Karpas-422 (cell line): ENCODE results near the gene PSMD3. TPM values are rescaled to one million over a fixed set of nuclear protein-coding genes. Genes with fewer than 3 reads are reported as not detected.

Source experiments
- DNase-seq: peaks from one replicate; pipeline ENCODE4 v3.0.0-alpha.2; 2015
- H2AFZ ChIP-seq: fragments of 200-600 bp; sonication (generic); 2 replicates; pipeline ENCODE4 v1.6.1; 2014; ENCODE audit warnings: antibody characterized with exemption, low read length, mixed read lengths
- H3K27ac ChIP-seq: fragments of 200-600 bp; sonication (generic); 2 replicates; pipeline ENCODE4 v1.5.1; 2014; ENCODE audit warnings: mild to moderate bottlenecking, low read length, moderate library complexity
- H3K27me3 ChIP-seq: fragments of 200-600 bp; sonication (generic); 2 replicates; pipeline ENCODE4 v1.6.1; 2014; ENCODE audit warnings: low read length, mixed read lengths
- H3K36me3 ChIP-seq: fragments of 200-600 bp; sonication (generic); 2 replicates; pipeline ENCODE4 v1.6.1; 2014; ENCODE audit warnings: low read length, mixed read lengths; ENCODE audit not compliant: insufficient read depth
- H3K4me1 ChIP-seq: fragments of 200-600 bp; sonication (generic); 2 replicates; pipeline ENCODE4 v1.6.1; 2014; ENCODE audit warnings: mild to moderate bottlenecking, low read length, mixed read lengths
- H3K4me2 ChIP-seq: fragments of 200-600 bp; sonication (generic); 2 replicates; pipeline ENCODE4 v1.6.1; 2014; ENCODE audit warnings: low read length, low read depth, mild to moderate bottlenecking; ENCODE audit not compliant: poor library complexity, severe bottlenecking
- H3K4me3 ChIP-seq: fragments of 200-600 bp; sonication (generic); 2 replicates; pipeline ENCODE4 v1.5.1; 2014; ENCODE audit warnings: mild to moderate bottlenecking, antibody characterized with exemption, low read length, mixed read lengths
- H3K79me2 ChIP-seq: fragments of 200-600 bp; sonication (generic); 2 replicates; pipeline ENCODE4 v1.6.1; 2014; ENCODE audit warnings: mild to moderate bottlenecking, low read length, mixed read lengths
- H3K9ac ChIP-seq: fragments of 200-600 bp; sonication (generic); 2 replicates; pipeline ENCODE4 v1.6.0; 2014; ENCODE audit warnings: low read length
- H3K9me2 ChIP-seq: fragments of 200-600 bp; sonication (generic), shearing (Covaris generic); replicated peaks from 2 replicates; pipeline ENCODE4 v1.6.0; 2014; ENCODE audit warnings: mild to moderate bottlenecking, low read length, moderate library complexity; ENCODE audit not compliant: insufficient read depth
- H3K9me3 ChIP-seq: fragments of 300-700, 200-600 bp; sonication (generic); 2 replicates; pipeline ENCODE4 v1.6.1; 2014; ENCODE audit warnings: low read length, mixed read lengths
- H4K20me1 ChIP-seq: fragments of 200-600 bp; sonication (generic); 2 replicates; pipeline ENCODE4 v1.6.1; 2014; ENCODE audit warnings: mild to moderate bottlenecking, antibody characterized with exemption, low read length, low read depth; ENCODE audit not compliant: insufficient read depth
- total RNA-seq: library from RNA; depleted of rRNA; stranded (reverse); fragments of >200 nt; shearing (Covaris generic); gene quantifications from 2 replicates; pipeline ENCODE4 v1.2.3, GENCODE V29; 2014; ENCODE audit warnings: low replicate concordance

The PSMD3 gene
- total RNA-seq, 1 experiment from 2014 or later, result 87.1 TPM

DNA sequence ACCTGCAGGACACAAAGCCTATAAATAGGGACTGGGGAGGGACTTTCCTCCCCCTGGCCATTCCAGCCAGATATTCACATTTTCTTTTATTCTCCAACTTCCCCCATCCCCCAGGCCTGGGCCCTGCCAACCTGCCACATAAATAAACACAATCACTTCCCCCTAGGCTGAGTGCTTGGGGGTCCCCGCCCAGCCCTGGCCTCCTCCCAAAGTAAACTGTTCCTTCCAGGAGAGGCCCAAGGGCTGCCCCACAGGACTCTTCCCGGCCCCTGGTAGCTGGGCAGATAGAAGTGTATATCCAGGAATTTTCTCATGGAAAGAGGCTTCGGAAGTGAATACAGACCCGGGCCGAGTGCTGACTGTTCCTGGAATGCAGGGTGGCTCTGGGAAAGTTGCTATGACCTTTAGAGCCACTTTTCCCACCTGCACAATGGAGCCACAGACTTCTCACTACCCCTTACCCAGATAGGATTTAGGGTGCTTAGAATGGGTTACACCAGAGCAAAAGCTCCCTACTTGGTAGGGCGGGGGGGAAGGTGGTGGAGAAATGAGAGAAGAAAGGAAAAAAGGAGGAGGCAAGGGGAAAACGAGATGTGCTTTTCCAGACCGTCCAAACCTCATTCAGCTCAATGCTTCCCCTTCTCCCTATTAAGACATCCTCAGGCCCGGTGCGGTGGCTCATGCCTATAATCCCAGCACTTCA is 43.1 kb downstream of the PSMD3 start:
- no peak for DNase-seq
- Histone ChIP-seq H3K9ac (no peak overlapping the region), H3K9me3 (no peaks in the 10 kb centered on the region), H3K4me2 (no peak overlapping the region), H3K79me2 (no peaks in the 10 kb centered on the region), H2AFZ (no peak overlapping the region), H3K4me1 (no peaks in the 10 kb centered on the region), H3K4me3 (no peak overlapping the region), H3K36me3 (peaks cover 8% of the 10 kb centered on the region), H3K27me3 (no peaks in the 10 kb centered on the region), H3K9me2 (no peaks in the 10 kb centered on the region), H4K20me1 (no peaks in the 10 kb centered on the region), H3K27ac (no peak overlapping the region)

DNA sequence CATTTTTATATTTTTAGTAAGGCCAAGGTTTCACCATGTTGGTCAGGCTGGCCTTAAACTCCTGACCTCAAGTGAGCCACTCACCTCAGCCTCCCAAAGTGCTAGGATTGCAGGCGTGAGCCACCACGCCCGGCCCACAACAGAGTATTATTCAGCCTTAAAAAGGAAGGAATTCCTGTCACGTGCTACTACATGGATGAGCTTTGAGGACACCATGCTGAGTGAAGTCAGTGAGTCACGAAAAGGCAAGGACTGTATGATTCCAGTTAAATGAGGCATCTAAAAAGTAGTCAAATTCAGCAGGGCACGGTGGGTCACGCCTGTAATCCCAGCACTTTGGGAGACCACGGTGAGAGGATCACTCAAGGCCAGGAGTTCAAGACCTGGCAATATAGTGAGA is 44.3 kb downstream of the PSMD3 start:
- Histone ChIP-seq H3K9me2 (no peaks in the 10 kb centered on the region), H3K4me2 (no peak overlapping the region), H3K9ac (no peak overlapping the region), H4K20me1 (no peaks in the 10 kb centered on the region), H2AFZ (no peak overlapping the region), H3K36me3 (peaks cover 11% of the 10 kb centered on the region), H3K4me1 (no peaks in the 10 kb centered on the region), H3K27ac (no peak overlapping the region), H3K9me3 (no peaks in the 10 kb centered on the region), H3K79me2 (no peaks in the 10 kb centered on the region), H3K4me3 (no peak overlapping the region), H3K27me3 (no peaks in the 10 kb centered on the region)
- no peak for DNase-seq

- Histone ChIP-seq H3K4me2 (no peak overlapping the region), H3K4me1 (no peaks in the 10 kb centered on the region), H2AFZ (no peak overlapping the region), H3K9me2 (no peaks in the 10 kb centered on the region), H3K9ac (no peak overlapping the region), H3K4me3 (no peak overlapping the region), H3K79me2 (no peaks in the 10 kb centered on the region), H3K27ac (no peak overlapping the region), H3K9me3 (no peaks in the 10 kb centered on the region), H3K27me3 (no peaks in the 10 kb centered on the region), H4K20me1 (no peaks in the 10 kb centered on the region), H3K36me3 (peaks cover 11% of the 10 kb centered on the region)
- no peak for DNase-seq
These were observed 45.0 kb downstream of the PSMD3 start for GRCh38 chr17:40025559-40025958.

- no peak overlapping the region for H3K4me2 ChIP-seq
- no peaks in the 10 kb centered on the region for H3K9me2 ChIP-seq
- no peak for DNase-seq
- H3K27me3 ChIP-seq, result no peaks in the 10 kb centered on the region
- no peak overlapping the region for H3K4me3 ChIP-seq
- peaks cover 11% of the 10 kb centered on the region for H3K36me3 ChIP-seq
- H3K4me1 ChIP-seq, result no peaks in the 10 kb centered on the region
- no peaks in the 10 kb centered on the region for H4K20me1 ChIP-seq
- H3K27ac ChIP-seq, result no peak overlapping the region
- H3K9ac ChIP-seq, result no peak overlapping the region
- H2AFZ ChIP-seq, result no peak overlapping the region
- no peaks in the 10 kb centered on the region for H3K9me3 ChIP-seq
- H3K79me2 ChIP-seq, result no peaks in the 10 kb centered on the region
These were observed 45.6 kb downstream of the PSMD3 start for GRCh38 chr17:40025991-40026815.

- no peaks in the 10 kb centered on the region for H3K27me3 ChIP-seq
- no peaks in the 10 kb centered on the region for H3K9me2 ChIP-seq
- H3K4me3 ChIP-seq, result no peak overlapping the region
- peak; percentile 93 for DNase-seq
- peaks cover 11% of the 10 kb centered on the region for H3K36me3 ChIP-seq
- no peaks in the 10 kb centered on the region for H3K79me2 ChIP-seq
- H3K27ac ChIP-seq, result no peak overlapping the region
- no peak overlapping the region for H3K4me2 ChIP-seq
- H3K9ac ChIP-seq, result no peak overlapping the region
- H4K20me1 ChIP-seq, result no peaks in the 10 kb centered on the region
- H2AFZ ChIP-seq, result no peak overlapping the region
- H3K4me1 ChIP-seq, result no peaks in the 10 kb centered on the region
- no peaks in the 10 kb centered on the region for H3K9me3 ChIP-seq
These were observed 46.4 kb downstream of the PSMD3 start for GRCh38 chr17:40026816-40027613.

DNA sequence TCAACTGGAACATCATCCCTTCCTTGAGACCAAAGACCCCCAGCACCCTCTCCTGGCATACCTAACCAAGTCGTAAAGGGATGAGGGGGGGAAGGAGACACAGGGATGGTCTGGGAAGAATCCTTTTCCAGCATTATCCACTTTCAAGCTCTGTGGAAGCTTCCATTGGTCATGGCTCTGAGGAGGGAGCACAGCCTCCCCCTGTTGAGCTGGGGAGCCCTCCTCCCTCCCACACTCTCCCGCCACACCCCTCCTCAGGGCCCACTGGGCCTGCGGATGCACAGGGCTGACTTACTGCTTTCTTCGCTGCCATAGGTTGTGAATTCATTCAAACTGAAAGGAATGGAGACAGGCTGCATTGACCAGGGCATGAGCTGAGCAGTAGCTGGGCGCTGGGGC is 47.0 kb downstream of the PSMD3 start:
- Histone ChIP-seq H3K9me2 (no peaks in the 10 kb centered on the region), H3K36me3 (peaks cover 11% of the 10 kb centered on the region), H3K4me2 (no peak overlapping the region), H3K27me3 (no peaks in the 10 kb centered on the region), H3K79me2 (no peaks in the 10 kb centered on the region), H3K9ac (no peak overlapping the region), H3K4me1 (no peaks in the 10 kb centered on the region), H4K20me1 (no peaks in the 10 kb centered on the region), H3K9me3 (no peaks in the 10 kb centered on the region), H2AFZ (no peak overlapping the region), H3K4me3 (no peak overlapping the region), H3K27ac (no peak overlapping the region)
- DNase-seq, result no peak

DNA sequence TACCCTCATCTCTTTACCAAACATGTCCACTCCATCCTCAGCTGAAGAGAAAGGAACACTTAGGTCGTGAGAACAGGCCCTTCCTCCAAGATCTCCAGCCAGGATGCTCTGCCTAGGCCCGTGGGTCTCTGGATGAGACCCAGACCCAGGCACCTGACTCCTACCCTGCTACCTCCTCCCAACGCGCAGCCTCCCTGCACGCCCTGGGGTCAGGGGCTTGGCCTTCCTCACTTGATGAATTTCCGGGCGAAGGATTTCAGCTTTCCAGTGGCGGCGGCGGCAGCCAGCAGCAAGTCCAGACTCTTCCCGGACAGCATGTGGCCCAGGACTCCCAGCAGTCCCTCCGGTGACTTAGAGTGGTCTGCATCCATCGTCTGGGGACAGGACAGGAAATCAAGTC is 48.0 kb downstream of the PSMD3 start:
- Histone ChIP-seq H3K9ac (no peak overlapping the region), H3K79me2 (no peaks in the 10 kb centered on the region), H3K9me2 (no peaks in the 10 kb centered on the region), H3K27me3 (no peaks in the 10 kb centered on the region), H3K9me3 (no peaks in the 10 kb centered on the region), H3K4me2 (no peak overlapping the region), H3K36me3 (peaks cover 11% of the 10 kb centered on the region), H4K20me1 (no peaks in the 10 kb centered on the region), H3K27ac (no peak overlapping the region), H3K4me3 (no peak overlapping the region), H3K4me1 (no peaks in the 10 kb centered on the region), H2AFZ (no peak overlapping the region)
- DNase-seq, result no peak

- no peak overlapping the region for H3K27ac ChIP-seq
- no peak overlapping the region for H3K4me3 ChIP-seq
- no peaks in the 10 kb centered on the region for H3K9me3 ChIP-seq
- H3K9me2 ChIP-seq, result no peaks in the 10 kb centered on the region
- H3K9ac ChIP-seq, result no peak overlapping the region
- no peaks in the 10 kb centered on the region for H4K20me1 ChIP-seq
- H3K27me3 ChIP-seq, result no peaks in the 10 kb centered on the region
- no peak overlapping the region for H2AFZ ChIP-seq
- no peaks in the 10 kb centered on the region for H3K79me2 ChIP-seq
- H3K4me1 ChIP-seq, result peaks cover 5% of the 10 kb centered on the region
- DNase-seq, result no peak
- peaks cover 8% of the 10 kb centered on the region; the same call in 1 of the 2 replicates for H3K36me3 ChIP-seq
- H3K4me2 ChIP-seq, result no peak overlapping the region
These were observed 51.1 kb downstream of the PSMD3 start for GRCh38 chr17:40031706-40032105.
